Testis (tissue), 2 donors: Measurements from ENCODE around the gene EMC6.

Experiments
- CTCF ChIP-seq, 3 experiments: fragments of 450-650 bp in 2 of 3; fragments of 200-600 bp in 1 of 3; sonication (generic) in 1 of 3; IDR thresholded peaks; one replicate each; pipeline ENCODE4 v1.5.1; 2016 to 2019; ENCODE audit warnings: antibody characterized with exemption in 3 of 3, mild to moderate bottlenecking in 2 of 3, moderate library complexity in 1 of 3
- POLR2A ChIP-seq: fragments of 450-650 bp; IDR thresholded peaks from one replicate; pipeline ENCODE4 v1.6.1; 2017; ENCODE audit warnings: antibody characterized with exemption, mild to moderate bottlenecking, moderate library complexity

- TF ChIP-seq CTCF (IDR thresholded peaks at IDR 0.05), result no peak
- TF ChIP-seq POLR2A, result no peak
Measured at GRCh38 chr17:3657874-3658783, 10.5 kb upstream of the EMC6 start.
